Breast epithelium (tissue), 4 donors: Measurements from ENCODE around the gene TNFRSF18. TPM values are rescaled to one million over a fixed set of nuclear protein-coding genes. Genes with fewer than 3 reads are reported as not detected.

Source experiments
- DNase-seq, 2 donors: peaks; one replicate each; pipeline ENCODE4 v3.0.0-alpha.2; 2019; ENCODE audit warnings: low spot score in 2 of 2
- H3K27ac ChIP-seq, 2 donors: fragments of 200-600 bp; sonication (generic) in 1 of 2; one replicate each; pipeline ENCODE4 v1.5.1; 2016 to 2019; ENCODE audit warnings: mild to moderate bottlenecking in 1 of 2
- H3K27me3 ChIP-seq, 2 donors: fragments of 200-600 bp; sonication (generic) in 1 of 2; one replicate each; pipeline versions ENCODE4 v1.5.1 to v1.6.0; 2017 to 2019; ENCODE audit warnings: control low read depth in 1 of 2, mild to moderate bottlenecking in 1 of 2
- H3K36me3 ChIP-seq: fragments of 200-600 bp; one replicate; pipeline ENCODE4 v1.5.1; 2019
- H3K4me1 ChIP-seq, 2 donors: fragments of 200-600 bp; sonication (generic); one replicate each; pipeline ENCODE4 v1.5.1; 2016 to 2019; ENCODE audit warnings: control low read depth in 1 of 2
- H3K4me3 ChIP-seq, 3 donors: fragments of 200-600 bp; sonication (generic); 1 replicate in 2 of 3; 2 replicates in 1 of 3; pipeline ENCODE4 v1.5.1; 2016 to 2019; ENCODE audit warnings: mild to moderate bottlenecking in 3 of 3, moderate library complexity in 2 of 3
- H3K9me3 ChIP-seq, 2 donors: fragments of 200-600 bp; sonication (generic) in 1 of 2; one replicate each; pipeline ENCODE4 v1.5.1; 2016 to 2019; ENCODE audit warnings: control low read depth in 1 of 2
- POLR2A ChIP-seq: fragments of 450-650 bp; IDR thresholded peaks from one replicate; pipeline ENCODE4 v1.6.1; 2016; ENCODE audit warnings: antibody characterized with exemption, mild to moderate bottlenecking, moderate library complexity
- POLR2AphosphoS5 ChIP-seq, 3 donors: sonication (generic); formaldehyde crosslinking; IDR thresholded peaks; one replicate each; pipeline ENCODE4 v1.6.1; 2017; ENCODE audit warnings: antibody characterized with exemption in 3 of 3
- intact Hi-C: fragments of 100-400 bp; cut with DNase I; formaldehyde crosslinking; loops from one replicate; pipeline ENCODE4 v1.15.1; 2023; ENCODE audit warnings: low total_unique reads
- total RNA-seq, 3 donors: library from RNA; depleted of rRNA; stranded (reverse); fragments of >200 nt; gene quantifications; one replicate each; pipeline ENCODE4 v1.1.0, GENCODE V29; 2016
- TF ChIP-seq, protein P1 (sequence below), 3 donors: fragments of 450-650 bp; IDR thresholded peaks; one replicate each; pipeline ENCODE4 v1.5.1; 2016 to 2017; ENCODE audit warnings: antibody characterized with exemption in 3 of 3, mild to moderate bottlenecking in 3 of 3, moderate library complexity in 3 of 3

TNFRSF18 gene
- total RNA-seq, 3 donors from 2014 or later, result 1.9 to 5.9 TPM; not detected in 1

DNA sequence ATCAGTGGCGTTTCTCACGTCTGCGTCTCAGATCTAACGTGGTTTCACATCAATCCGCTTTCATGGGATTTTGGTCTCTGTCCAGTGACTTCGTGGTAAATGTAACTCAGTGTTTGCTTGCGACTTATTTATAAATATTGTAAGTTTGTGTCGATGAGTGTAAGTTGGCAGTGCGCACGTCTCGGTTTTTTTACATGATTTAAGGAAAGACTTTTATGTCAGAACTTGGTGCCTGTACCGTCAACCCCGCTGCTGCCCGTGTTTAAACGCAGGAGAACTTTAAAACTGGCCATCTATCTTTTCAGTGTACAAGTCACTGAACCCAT is 27.1 kb upstream of the TNFRSF18 start:
- Histone ChIP-seq H3K27ac (no peak overlapping the region), H3K4me1 (peaks cover 11 to 26% of the 10 kb centered on the region in 2 donors), H3K4me3 (no peak overlapping the region), H3K27me3 (peaks cover 0 to 3% of the 10 kb centered on the region in 2 donors), H3K9me3 (no peaks in the 10 kb centered on the region), H3K36me3 (peaks cover 2% of the 10 kb centered on the region)
- DNase-seq, result no peak
- intact Hi-C loops, result loop anchor here (10.0 kb wide), 1 partner anchor 109 kb away; no protein-coding TSS in a partner anchor
- TF ChIP-seq POLR2AphosphoS5 (IDR thresholded peaks at IDR 0.05), result no peak
- no peak for TF ChIP-seq POLR2A
- TF ChIP-seq, protein P1, sequence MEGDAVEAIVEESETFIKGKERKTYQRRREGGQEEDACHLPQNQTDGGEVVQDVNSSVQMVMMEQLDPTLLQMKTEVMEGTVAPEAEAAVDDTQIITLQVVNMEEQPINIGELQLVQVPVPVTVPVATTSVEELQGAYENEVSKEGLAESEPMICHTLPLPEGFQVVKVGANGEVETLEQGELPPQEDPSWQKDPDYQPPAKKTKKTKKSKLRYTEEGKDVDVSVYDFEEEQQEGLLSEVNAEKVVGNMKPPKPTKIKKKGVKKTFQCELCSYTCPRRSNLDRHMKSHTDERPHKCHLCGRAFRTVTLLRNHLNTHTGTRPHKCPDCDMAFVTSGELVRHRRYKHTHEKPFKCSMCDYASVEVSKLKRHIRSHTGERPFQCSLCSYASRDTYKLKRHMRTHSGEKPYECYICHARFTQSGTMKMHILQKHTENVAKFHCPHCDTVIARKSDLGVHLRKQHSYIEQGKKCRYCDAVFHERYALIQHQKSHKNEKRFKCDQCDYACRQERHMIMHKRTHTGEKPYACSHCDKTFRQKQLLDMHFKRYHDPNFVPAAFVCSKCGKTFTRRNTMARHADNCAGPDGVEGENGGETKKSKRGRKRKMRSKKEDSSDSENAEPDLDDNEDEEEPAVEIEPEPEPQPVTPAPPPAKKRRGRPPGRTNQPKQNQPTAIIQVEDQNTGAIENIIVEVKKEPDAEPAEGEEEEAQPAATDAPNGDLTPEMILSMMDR (IDR thresholded peaks at IDR 0.05), result no peak

DNA sequence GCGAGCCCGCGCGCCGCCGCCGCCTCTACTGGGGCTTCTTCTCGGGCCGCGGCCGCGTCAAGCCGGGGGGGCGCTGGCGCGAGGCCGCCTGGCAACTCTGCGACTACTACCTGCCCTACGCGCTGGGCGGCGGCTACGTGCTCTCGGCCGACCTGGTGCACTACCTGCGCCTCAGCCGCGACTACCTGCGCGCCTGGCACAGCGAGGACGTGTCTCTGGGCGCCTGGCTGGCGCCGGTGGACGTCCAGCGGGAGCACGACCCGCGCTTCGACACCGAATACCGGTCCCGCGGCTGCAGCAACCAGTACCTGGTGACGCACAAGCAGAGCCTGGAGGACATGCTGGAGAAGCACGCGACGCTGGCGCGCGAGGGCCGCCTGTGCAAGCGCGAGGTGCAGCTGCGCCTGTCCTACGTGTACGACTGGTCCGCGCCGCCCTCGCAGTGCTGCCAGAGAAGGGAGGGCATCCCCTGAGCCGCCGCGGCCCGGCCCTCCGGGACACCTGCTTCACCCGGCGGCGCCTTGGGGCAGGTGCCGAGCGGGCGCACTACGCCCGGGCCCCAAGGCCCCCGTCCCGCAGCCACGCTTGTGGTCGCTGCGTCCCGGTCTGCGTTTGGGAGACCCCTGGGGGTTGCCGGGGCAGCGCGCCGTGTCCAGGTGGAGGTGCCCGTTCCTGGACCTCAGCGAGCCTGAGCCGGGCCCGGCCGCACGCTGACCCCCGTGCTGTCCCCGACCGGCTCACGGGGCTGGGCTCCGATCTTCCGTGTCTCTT is 26.6 kb upstream of the TNFRSF18 start:
- intact Hi-C loops, result loop anchor here (10.0 kb wide), 1 partner anchor 108 kb away; no protein-coding TSS in a partner anchor
- Histone ChIP-seq H3K27me3 (no peaks in the 10 kb centered on the region), H3K36me3 (peaks cover 7% of the 10 kb centered on the region), H3K27ac (peak overlapping the region in 1 of 2 donors; percentile 80), H3K4me1 (peaks cover 11 to 26% of the 10 kb centered on the region in 2 donors), H3K9me3 (no peaks in the 10 kb centered on the region), H3K4me3 (peak overlapping the region; percentile 28 to 98 (median 88))
- no peak for DNase-seq
- TF ChIP-seq, protein P1 (IDR thresholded peaks at IDR 0.05), result no peak
- TF ChIP-seq POLR2A (no peak), POLR2AphosphoS5 (IDR thresholded peaks at IDR 0.05) (no peak)

DNA sequence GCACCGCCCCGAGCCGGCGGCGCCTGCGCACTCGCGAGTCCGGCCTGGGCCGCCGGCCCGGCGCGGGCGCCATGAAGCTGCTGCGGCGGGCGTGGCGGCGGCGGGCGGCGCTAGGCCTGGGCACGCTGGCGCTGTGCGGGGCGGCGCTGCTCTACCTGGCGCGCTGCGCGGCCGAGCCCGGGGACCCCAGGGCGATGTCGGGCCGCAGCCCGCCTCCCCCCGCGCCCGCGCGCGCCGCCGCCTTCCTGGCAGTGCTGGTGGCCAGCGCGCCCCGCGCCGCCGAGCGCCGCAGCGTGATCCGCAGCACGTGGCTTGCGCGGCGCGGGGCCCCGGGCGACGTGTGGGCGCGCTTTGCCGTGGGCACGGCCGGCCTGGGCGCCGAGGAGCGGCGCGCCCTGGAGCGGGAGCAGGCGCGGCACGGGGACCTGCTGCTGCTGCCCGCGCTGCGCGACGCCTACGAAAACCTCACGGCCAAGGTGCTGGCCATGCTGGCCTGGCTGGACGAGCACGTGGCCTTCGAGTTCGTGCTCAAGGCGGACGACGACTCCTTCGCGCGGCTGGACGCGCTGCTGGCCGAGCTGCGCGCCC is 25.9 kb upstream of the TNFRSF18 start, which contains the start of gene B3GALT6:
Gene B3GALT6 (plus strand): TSS at position 30 of the 588 bp plus-strand sequence. CDS start 42 bp downstream, at position 72.
- H3K9me3 ChIP-seq, result no peaks in the 10 kb centered on the region
- TF ChIP-seq, protein P1 (IDR thresholded peaks at IDR 0.05), result no peak
- no peak for TF ChIP-seq POLR2AphosphoS5 (IDR thresholded peaks at IDR 0.05)
- TF ChIP-seq POLR2A, result no peak
- intact Hi-C loops, result loop anchor here (10.0 kb wide), 1 partner anchor 108 kb away; no protein-coding TSS in a partner anchor
- peaks cover 10% of the 10 kb centered on the region for H3K36me3 ChIP-seq
- H3K27me3 ChIP-seq, result no peaks in the 10 kb centered on the region
- DNase-seq, result no peak
- H3K4me1 ChIP-seq, result peaks cover 11 to 20% of the 10 kb centered on the region in 2 donors
- peak within 1 kb of the TSS; percentile 88 to 99 (median 98) for H3K4me3 ChIP-seq
- peak within 1 kb of the TSS; percentile 89 to 91 for H3K27ac ChIP-seq

DNA sequence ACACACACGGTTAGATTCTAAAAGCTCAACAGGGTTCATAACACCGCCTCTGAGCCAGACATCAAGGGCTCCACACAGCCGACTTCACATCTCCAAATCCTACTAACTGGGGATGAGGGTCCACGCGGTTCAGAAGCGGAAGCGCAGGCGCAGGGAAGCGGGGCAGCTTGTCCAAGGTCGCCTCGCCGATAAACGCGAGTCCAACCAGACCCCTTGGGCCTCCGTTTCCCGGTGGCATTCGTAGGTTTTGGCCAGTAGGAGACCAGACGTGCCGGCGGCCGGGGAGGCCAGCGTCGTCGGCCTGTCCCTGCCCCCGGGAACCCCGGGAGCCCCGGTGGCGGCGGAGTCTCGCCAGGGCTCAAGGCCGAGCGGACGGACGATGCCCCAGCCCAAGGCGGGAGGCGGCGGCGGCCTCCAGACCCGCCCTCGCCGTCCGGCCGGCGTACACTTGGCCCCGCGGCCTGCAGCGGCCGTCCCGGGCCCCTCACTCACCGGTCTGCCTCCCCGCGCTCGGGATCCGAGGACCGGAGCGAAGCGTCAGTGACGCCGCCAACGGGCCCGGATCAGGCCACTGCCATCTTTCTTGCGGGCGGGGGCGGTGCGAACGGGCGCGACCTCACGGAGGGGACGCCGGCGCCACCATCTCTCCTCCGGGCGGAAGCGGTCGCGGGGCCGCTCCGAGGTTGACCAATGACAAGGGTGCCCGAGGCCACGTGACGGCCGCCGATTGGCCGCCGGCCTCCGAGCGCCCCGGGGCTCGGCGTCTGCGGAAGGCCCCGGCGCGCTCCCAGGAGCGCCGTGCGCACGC is 25.2 kb upstream of the TNFRSF18 start, which contains the start of gene SDF4:
Gene SDF4 (minus strand): TSS at position 602 of the 808 bp plus-strand sequence. CDS start 3,229 bp downstream, outside the sequence.
- Histone ChIP-seq H3K4me3 (peak within 1 kb of the TSS; percentile 88 to 99 (median 98)), H3K27me3 (no peaks in the 10 kb centered on the region), H3K9me3 (no peaks in the 10 kb centered on the region), H3K4me1 (peaks cover 11 to 19% of the 10 kb centered on the region in 2 donors), H3K36me3 (peaks cover 10% of the 10 kb centered on the region), H3K27ac (peak within 1 kb of the TSS; percentile 89 to 91)
- DNase-seq, result peak; percentile 97
- TF ChIP-seq POLR2A (no peak), POLR2AphosphoS5 (IDR thresholded peaks at IDR 0.05) (peak; percentile 69 to 88 (median 81))
- TF ChIP-seq, protein P1 (IDR thresholded peaks at IDR 0.05), result peak in 1 of 3 donors; percentile 7
- intact Hi-C loops, result loop anchor here (10.0 kb wide), 1 partner anchor 107 kb away; no protein-coding TSS in a partner anchor
